Mucosa of rectum (tissue), 2 donors: ENCODE results near the gene ZNF25.
A peak's percentile ranks its signal among the peaks of the same experiment; 100 is the strongest.
"Not testable (repeated sequence)": the region's sequence is repeated elsewhere in the genome, so short reads cannot be mapped to it uniquely, and the experiment has no call there.

ENCODE experiments used
- H3K27ac ChIP-seq, 2 donors: one replicate each; pipeline ENCODE4 v1.7.0; 2013; ENCODE audit warnings: inconsistent platforms in 2 of 2, low read depth in 2 of 2, low read length in 2 of 2
- H3K27me3 ChIP-seq, 2 donors: one replicate each; pipeline ENCODE4 v1.7.0; 2013; ENCODE audit warnings: low read length in 2 of 2; ENCODE audit not compliant: control insufficient read depth in 2 of 2, insufficient read depth in 2 of 2
- H3K36me3 ChIP-seq, 2 donors: one replicate each; pipeline ENCODE4 v1.7.0; 2013; ENCODE audit warnings: low read length in 2 of 2; ENCODE audit not compliant: control insufficient read depth in 2 of 2, insufficient read depth in 2 of 2
- H3K4me1 ChIP-seq, 2 donors: one replicate each; pipeline ENCODE4 v1.7.0; 2013; ENCODE audit warnings: low read length in 2 of 2, mild to moderate bottlenecking in 1 of 2; ENCODE audit not compliant: control insufficient read depth in 2 of 2, insufficient read depth in 2 of 2
- H3K4me3 ChIP-seq, 2 donors: one replicate each; pipeline ENCODE4 v1.7.0; 2013; ENCODE audit warnings: low read length in 2 of 2
- H3K9ac ChIP-seq, 2 donors: one replicate each; pipeline ENCODE4 v1.7.0; 2013; ENCODE audit warnings: low read length in 2 of 2, low read depth in 1 of 2, mild to moderate bottlenecking in 1 of 2
- H3K9me3 ChIP-seq, 2 donors: one replicate each; pipeline ENCODE4 v1.7.0; 2013; ENCODE audit warnings: low read length in 2 of 2; ENCODE audit not compliant: control insufficient read depth in 2 of 2
- donor health status: healthy.
- donor health status: Normal muscosa, but diverticular disease.

The ZNF25 gene

DNA sequence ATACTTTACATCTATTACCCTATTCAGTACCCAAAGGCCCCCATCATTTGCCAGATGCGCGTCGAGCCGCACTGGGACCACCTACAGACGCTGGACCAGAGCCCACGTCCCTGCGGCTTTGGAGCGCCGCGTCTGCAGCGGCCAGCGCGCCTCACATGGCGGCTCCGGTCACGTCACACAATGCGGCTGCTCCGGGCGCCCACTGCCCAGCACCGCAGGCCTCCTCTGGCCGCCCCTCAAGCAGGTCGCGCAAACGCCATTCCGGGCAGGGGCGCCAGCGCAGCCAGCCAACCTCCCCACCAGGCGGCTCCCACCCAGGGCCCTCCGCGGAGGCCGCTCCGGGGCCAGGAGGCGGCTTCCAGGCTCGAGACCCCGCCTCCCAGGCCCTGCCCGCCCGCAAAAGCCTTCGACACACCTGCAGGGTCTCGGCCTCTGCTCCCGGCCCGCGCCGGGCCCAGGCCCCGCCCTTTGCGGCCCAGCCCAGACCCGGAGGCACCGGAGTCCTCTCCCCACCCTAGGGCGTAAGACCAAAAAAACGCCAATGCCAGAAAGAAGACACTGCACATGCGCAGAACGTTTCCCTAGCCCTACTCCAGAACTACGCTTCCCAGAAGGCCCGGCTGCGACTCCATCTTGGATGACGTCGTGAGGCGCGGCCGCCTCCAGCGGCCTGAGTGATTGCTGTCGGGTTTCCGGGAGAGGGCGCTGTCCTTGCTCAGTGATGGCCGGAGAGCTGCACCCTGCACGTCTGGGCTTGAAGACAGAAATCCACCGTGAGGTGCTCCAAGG is at the start of gene ZNF25:
TSS of gene ZNF25 (minus strand) at position 557 of the 789 bp plus-strand sequence. CDS start 4,925 bp downstream, outside the sequence.
- no peaks in the 10 kb centered on the region for H3K27me3 ChIP-seq
- H3K9ac ChIP-seq = peak within 1 kb of the TSS; percentile 87 to 95
- peak within 1 kb of the TSS; percentile 95 to 97 for H3K27ac ChIP-seq
- peaks cover 5 to 7% of the 10 kb centered on the region in 2 donors for H3K4me1 ChIP-seq
- H3K4me3 ChIP-seq = peak within 1 kb of the TSS; percentile 85 to 94
- no peaks in the 10 kb centered on the region for H3K9me3 ChIP-seq
- H3K36me3 ChIP-seq = peaks cover 0 to under 1% of the 10 kb centered on the region in 2 donors

DNA sequence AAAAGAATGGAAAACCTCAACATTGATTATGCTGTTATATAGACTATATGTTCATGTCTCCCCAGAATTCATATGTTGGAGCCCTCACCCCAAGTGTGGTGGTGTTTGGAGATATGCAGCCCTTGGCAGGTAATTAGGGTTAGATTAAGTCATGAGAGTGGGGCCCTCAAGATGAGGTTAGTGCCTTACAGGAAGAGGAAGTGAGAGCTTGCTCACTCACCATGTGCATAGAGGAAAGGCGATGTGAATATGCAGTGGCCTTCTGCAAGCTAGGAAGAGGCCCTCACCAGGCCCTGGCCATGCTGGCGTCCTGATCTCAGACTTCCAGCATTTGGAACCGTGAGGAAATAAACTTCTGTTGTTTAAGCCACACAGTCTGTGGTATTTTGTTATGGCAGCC is 48.8 kb upstream of the ZNF25 start:
- no peaks in the 10 kb centered on the region for H3K4me1 ChIP-seq
- H3K36me3 ChIP-seq = peaks cover 37 to 45% of the 10 kb centered on the region in 2 donors
- H3K9ac ChIP-seq = no peak overlapping the region
- no peaks in the 10 kb centered on the region for H3K9me3 ChIP-seq
- no peaks in the 10 kb centered on the region for H3K27me3 ChIP-seq
- no peak overlapping the region for H3K27ac ChIP-seq
- H3K4me3 ChIP-seq = no peak overlapping the region

DNA sequence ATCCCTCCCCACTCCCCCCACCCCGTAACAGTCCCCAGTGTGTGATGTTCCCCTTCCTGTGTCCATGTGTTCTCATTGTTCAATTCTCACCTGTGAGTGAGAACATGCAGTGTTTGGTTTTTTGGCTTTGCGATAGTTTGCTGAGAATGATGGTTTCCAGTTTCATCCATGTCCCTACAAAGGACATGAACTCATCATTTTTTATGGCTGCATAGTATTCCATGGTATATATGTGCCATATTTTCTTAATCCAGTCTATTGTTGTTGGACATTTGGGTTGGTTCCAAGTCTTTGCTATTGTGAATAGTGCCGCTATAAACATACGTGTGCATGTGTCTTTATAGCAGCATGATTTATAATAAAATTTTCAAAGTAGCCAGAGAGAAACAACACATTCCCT is 42.7 kb upstream of the ZNF25 start:
- H3K9ac ChIP-seq, H3K27me3 ChIP-seq, H3K4me1 ChIP-seq, H3K9me3 ChIP-seq, H3K27ac ChIP-seq, H3K4me3 ChIP-seq: not testable (repeated sequence)
- H3K36me3 ChIP-seq = peaks cover 45 to 51% of the 10 kb centered on the region in 2 donors

DNA sequence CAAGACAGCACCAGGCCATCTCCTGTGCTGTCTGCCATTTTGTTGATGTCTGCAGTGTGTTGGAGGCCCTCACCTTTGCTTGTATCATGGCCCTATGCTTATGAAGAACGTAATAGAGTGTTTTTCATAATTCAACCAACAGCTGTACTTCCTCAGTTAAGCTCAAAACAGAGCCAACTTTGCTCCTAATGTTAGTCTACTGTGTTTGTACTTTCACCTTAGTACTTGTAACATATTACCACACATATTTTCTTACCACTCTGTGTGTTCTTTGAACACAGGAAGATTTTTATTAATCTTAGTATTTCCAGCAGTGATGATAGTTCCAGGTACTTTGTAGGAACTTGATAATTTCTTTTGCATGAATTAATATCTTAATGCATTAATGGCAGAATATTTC is 39.9 kb upstream of the ZNF25 start:
- Histone ChIP-seq H3K9ac (no peak overlapping the region), H3K27me3 (no peaks in the 10 kb centered on the region), H3K36me3 (peaks cover 43 to 46% of the 10 kb centered on the region in 2 donors), H3K9me3 (no peaks in the 10 kb centered on the region), H3K4me3 (no peak overlapping the region), H3K4me1 (peaks cover 4 to 5% of the 10 kb centered on the region in 2 donors), H3K27ac (no peak overlapping the region)

DNA sequence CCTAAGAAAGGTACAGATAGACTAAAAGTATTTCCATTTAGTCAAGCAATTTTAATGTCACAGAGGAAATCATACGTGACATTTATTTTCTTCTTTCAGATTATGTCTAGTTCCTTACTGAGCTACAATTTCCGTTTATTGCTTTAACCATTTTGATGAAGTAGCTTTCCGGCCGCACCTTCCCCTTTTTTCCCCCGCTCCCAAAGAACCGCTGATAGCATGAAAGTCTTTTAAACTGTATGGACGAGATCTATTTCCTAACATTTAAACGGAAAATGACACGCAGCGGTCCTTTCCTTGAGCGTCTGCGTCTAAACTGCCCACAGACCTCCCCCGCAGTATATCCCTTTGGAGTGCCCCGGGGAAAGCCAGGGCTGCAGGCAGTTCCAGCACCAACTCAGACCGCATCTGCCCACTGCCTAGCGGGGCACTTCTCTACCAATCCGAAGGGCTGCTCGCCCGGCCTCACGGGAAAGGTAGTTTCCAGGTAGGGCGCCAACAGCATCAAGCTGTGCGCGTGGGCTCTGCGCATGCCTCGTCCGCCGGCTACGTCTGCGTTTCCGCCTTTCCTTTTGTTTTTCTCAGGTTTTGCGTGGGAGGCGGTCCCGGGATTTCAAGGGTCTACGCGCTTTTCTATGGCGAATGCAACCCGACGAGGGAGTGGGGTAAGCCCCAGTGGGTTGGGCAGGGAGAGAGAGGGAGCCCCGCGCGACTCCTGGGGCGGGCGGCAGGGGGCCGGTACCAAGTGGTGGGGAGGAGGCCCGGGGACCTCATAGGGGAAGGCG is 33.9 kb upstream of the ZNF25 start, which contains the start of gene ZNF33A:
TSS of gene ZNF33A (plus strand) at position 557 of the 785 bp plus-strand sequence. CDS start 1,667 bp downstream, outside the sequence.
- peak within 1 kb of the TSS; percentile 80 to 91 for H3K4me3 ChIP-seq
- peak within 1 kb of the TSS; percentile 99 for H3K27ac ChIP-seq
- peaks cover 5 to 10% of the 10 kb centered on the region in 2 donors for H3K4me1 ChIP-seq
- no peaks in the 10 kb centered on the region for H3K9me3 ChIP-seq
- peaks cover 4 to 10% of the 10 kb centered on the region in 2 donors for H3K36me3 ChIP-seq
- peak within 1 kb of the TSS; percentile 38 to 86 for H3K9ac ChIP-seq
- no peaks in the 10 kb centered on the region for H3K27me3 ChIP-seq

DNA sequence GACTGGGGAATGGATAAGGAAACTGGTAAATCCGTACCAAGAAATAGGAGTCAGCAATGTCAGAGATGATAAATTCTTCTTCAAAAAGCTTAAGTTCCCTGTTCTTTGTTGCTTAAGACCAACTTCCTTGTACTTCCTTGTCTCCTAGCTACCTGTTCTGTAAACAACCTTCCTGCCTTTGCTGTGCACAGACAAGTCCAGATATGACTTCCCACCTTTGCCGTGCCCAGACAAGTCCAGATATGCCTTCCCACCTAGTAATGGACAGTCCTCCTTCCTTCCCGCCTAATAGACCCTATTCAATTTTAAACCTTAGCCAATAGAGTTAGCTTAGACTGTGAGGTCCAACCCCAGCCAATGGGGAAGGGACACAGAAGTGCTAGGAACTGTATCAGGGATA is 31.5 kb upstream of the ZNF25 start:
- no peaks in the 10 kb centered on the region for H3K9me3 ChIP-seq
- peaks cover 0 to 5% of the 10 kb centered on the region in 2 donors for H3K36me3 ChIP-seq
- H3K4me3 ChIP-seq = no peak overlapping the region
- H3K27ac ChIP-seq = no peak overlapping the region
- peaks cover 5 to 10% of the 10 kb centered on the region in 2 donors for H3K4me1 ChIP-seq
- H3K9ac ChIP-seq = no peak overlapping the region
- H3K27me3 ChIP-seq = no peaks in the 10 kb centered on the region

DNA sequence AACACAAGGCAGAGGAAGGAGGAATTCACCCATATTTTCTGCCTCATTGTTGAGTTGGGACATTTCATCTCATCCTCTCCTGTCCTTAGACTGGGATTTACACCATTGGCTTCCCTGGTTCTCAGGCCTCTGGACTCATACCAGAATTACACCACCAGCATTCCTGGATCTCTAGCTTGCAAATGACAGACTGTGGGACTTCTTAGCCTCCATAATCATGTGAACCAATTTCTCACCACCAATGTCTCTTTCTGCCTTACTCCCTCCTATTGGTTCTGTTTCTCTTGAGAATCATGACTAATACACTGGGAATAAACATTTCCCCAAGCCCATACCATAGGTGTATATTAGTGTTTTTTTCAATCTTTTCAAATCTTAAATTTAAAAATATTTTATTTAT is 31.1 kb upstream of the ZNF25 start:
- Histone ChIP-seq H3K9ac (no peak overlapping the region), H3K36me3 (peaks cover 0 to under 1% of the 10 kb centered on the region in 2 donors), H3K4me3 (no peak overlapping the region), H3K27me3 (no peaks in the 10 kb centered on the region), H3K4me1 (peaks cover 5 to 10% of the 10 kb centered on the region in 2 donors), H3K9me3 (no peaks in the 10 kb centered on the region), H3K27ac (no peak overlapping the region)

DNA sequence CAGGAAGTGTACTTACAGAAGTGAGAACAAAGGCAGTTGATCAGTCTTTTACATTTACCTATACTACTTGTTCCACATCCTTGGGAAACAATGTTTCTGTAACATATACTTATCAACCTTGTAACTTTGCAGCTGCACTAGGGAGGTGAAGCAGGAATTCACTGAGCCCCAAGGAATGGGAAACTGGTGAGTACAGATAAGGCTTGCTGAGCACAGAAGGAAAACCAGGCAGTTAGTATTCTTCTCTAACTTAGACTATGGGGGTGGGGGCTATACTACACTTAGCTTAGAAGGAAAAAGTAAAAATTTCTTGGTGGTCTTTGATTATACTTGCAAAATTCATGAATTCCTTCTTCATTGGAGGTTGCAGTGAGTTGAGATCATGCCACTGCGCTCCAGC is 27.1 kb upstream of the ZNF25 start:
- H3K9ac ChIP-seq = no peak overlapping the region
- no peak overlapping the region for H3K4me3 ChIP-seq
- H3K27me3 ChIP-seq = no peaks in the 10 kb centered on the region
- H3K4me1 ChIP-seq = no peaks in the 10 kb centered on the region
- H3K9me3 ChIP-seq = no peaks in the 10 kb centered on the region
- H3K27ac ChIP-seq = no peak overlapping the region
- no peaks in the 10 kb centered on the region for H3K36me3 ChIP-seq

DNA sequence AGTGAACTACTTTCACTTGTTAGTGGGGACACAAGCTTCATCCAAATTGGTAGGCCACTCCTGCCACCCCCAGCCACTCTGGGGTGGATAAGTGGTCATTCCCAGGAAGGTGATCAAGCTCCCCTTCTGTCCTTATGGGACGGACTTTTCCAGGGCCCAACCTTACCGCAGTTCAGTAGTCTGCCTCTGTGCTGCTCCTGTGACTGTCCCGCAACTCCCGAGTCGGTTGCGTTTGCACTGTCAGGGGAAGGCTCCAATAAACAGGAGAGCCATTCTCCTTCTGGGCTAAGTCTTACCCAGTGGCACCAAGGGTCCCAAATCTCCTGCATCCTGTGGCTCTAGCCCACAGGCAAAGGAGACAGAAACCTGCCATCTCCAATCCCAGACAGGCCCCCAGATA is 26.6 kb upstream of the ZNF25 start:
- no peaks in the 10 kb centered on the region for H3K36me3 ChIP-seq
- no peaks in the 10 kb centered on the region for H3K9me3 ChIP-seq
- no peaks in the 10 kb centered on the region for H3K4me1 ChIP-seq
- H3K27ac ChIP-seq = no peak overlapping the region
- H3K9ac ChIP-seq = no peak overlapping the region
- no peaks in the 10 kb centered on the region for H3K27me3 ChIP-seq
- H3K4me3 ChIP-seq = no peak overlapping the region

DNA sequence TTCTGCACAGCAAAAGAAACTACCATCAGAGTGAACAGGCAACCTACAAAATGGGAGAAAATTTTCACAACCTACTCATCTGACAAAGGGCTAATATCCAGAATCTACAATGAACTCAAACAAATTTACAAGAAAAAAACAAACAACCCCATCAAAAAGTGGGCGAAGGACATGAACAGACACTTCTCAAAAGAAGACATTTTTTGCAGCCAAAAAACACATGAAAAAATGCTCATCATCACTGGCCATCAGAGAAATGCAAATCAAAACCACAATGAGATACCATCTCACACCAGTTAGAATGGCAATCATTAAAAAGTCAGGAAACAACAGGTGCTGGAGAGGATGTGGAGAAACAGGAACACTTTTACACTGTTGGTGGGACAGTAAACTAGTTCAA is 24.0 kb upstream of the ZNF25 start:
- not testable (repeated sequence) for H3K27ac ChIP-seq, H3K4me3 ChIP-seq, H3K4me1 ChIP-seq, H3K36me3 ChIP-seq, H3K27me3 ChIP-seq, H3K9ac ChIP-seq, H3K9me3 ChIP-seq
